ENCODE results near the gene KRT13.

Gene KRT13

GRCh38 chr17:41527063-41528023 is 21.9 kb upstream of the KRT13 start:
- FAIRE-seq: no peak
- TF ChIP-seq POLR2A (IDR thresholded peaks at IDR 0.05; ENCODE audit: low read depth, low read length) (no peak), TAF1 (IDR thresholded peaks at IDR 0.05; ENCODE audit: borderline replicate concordance, low read depth, low read length) (no peak), POLR2AphosphoS5 (IDR thresholded peaks at IDR 0.05; ENCODE audit: low read depth, low read length) (no peak)
- no peak for DNase-seq (ENCODE audit: insufficient read length)

GRCh38 chr17:41524261-41524660 is 18.8 kb upstream of the KRT13 start:
- no peak for DNase-seq (ENCODE audit: insufficient read length)
- no peak for TF ChIP-seq TAF1 (IDR thresholded peaks at IDR 0.05; ENCODE audit: borderline replicate concordance, low read depth, low read length)
- TF ChIP-seq POLR2A (IDR thresholded peaks at IDR 0.05; ENCODE audit: low read depth, low read length): no peak
- TF ChIP-seq POLR2AphosphoS5 (IDR thresholded peaks at IDR 0.05; ENCODE audit: low read depth, low read length): no peak
- no peak for FAIRE-seq

GRCh38 chr17:41523787-41524186 is 18.4 kb upstream of the KRT13 start:
- no peak for FAIRE-seq
- TF ChIP-seq POLR2A (IDR thresholded peaks at IDR 0.05; ENCODE audit: low read depth, low read length) (no peak), POLR2AphosphoS5 (IDR thresholded peaks at IDR 0.05; ENCODE audit: low read depth, low read length) (no peak), TAF1 (IDR thresholded peaks at IDR 0.05; ENCODE audit: borderline replicate concordance, low read depth, low read length) (no peak)

GRCh38 chr17:41523225-41523593 is 17.8 kb upstream of the KRT13 start:
- TF ChIP-seq POLR2A (IDR thresholded peaks at IDR 0.05; ENCODE audit: low read depth, low read length) (no peak), TAF1 (IDR thresholded peaks at IDR 0.05; ENCODE audit: borderline replicate concordance, low read depth, low read length) (no peak), POLR2AphosphoS5 (IDR thresholded peaks at IDR 0.05; ENCODE audit: low read depth, low read length) (no peak)
- DNase-seq (ENCODE audit: insufficient read length): no peak
- FAIRE-seq: no peak

More at GRCh38 chr17:41523787-41524186, 18.4 kb upstream of the KRT13 start:
- no peak for DNase-seq (ENCODE audit: insufficient read length)

GRCh38 chr17:41522301-41523224 is 17.2 kb upstream of the KRT13 start:
- no peak for DNase-seq (ENCODE audit: insufficient read length)
- no peak for FAIRE-seq
- no peak for TF ChIP-seq TAF1 (IDR thresholded peaks at IDR 0.05; ENCODE audit: borderline replicate concordance, low read depth, low read length)
- no peak for TF ChIP-seq POLR2AphosphoS5 (IDR thresholded peaks at IDR 0.05; ENCODE audit: low read depth, low read length)
- no peak for TF ChIP-seq POLR2A (IDR thresholded peaks at IDR 0.05; ENCODE audit: low read depth, low read length)

- no peak for FAIRE-seq
- no peak for TF ChIP-seq POLR2AphosphoS5 (IDR thresholded peaks at IDR 0.05; ENCODE audit: low read depth, low read length)
- no peak for DNase-seq (ENCODE audit: insufficient read length)
Measured at GRCh38 chr17:41521574-41522261, 16.3 kb upstream of the KRT13 start.

- DNase-seq (ENCODE audit: insufficient read length): no peak
- TF ChIP-seq TAF1 (IDR thresholded peaks at IDR 0.05; ENCODE audit: borderline replicate concordance, low read depth, low read length) (no peak), POLR2AphosphoS5 (IDR thresholded peaks at IDR 0.05; ENCODE audit: low read depth, low read length) (no peak), POLR2A (IDR thresholded peaks at IDR 0.05; ENCODE audit: low read depth, low read length) (no peak)
- FAIRE-seq: no peak
Measured at GRCh38 chr17:41520821-41521521, 15.6 kb upstream of the KRT13 start.

- FAIRE-seq: no peak
- DNase-seq (ENCODE audit: insufficient read length): no peak
- no peak for TF ChIP-seq POLR2A (IDR thresholded peaks at IDR 0.05; ENCODE audit: low read depth, low read length)
- no peak for TF ChIP-seq POLR2AphosphoS5 (IDR thresholded peaks at IDR 0.05; ENCODE audit: low read depth, low read length)
- no peak for TF ChIP-seq TAF1 (IDR thresholded peaks at IDR 0.05; ENCODE audit: borderline replicate concordance, low read depth, low read length)
Measured at GRCh38 chr17:41519501-41520224, 14.3 kb upstream of the KRT13 start.

GRCh38 chr17:41518789-41519449 is 13.5 kb upstream of the KRT13 start, which contains the start of gene KRT15:
Gene KRT15 (minus strand): TSS chr17:41518890. CDS start chr17:41518827, 63 bp downstream.
- no peak for TF ChIP-seq POLR2A (IDR thresholded peaks at IDR 0.05; ENCODE audit: low read depth, low read length)
- TF ChIP-seq TAF1 (IDR thresholded peaks at IDR 0.05; ENCODE audit: borderline replicate concordance, low read depth, low read length): no peak
- no peak for TF ChIP-seq POLR2AphosphoS5 (IDR thresholded peaks at IDR 0.05; ENCODE audit: low read depth, low read length)
- DNase-seq (ENCODE audit: insufficient read length) (no peak), FAIRE-seq (no peak)

Data from GM12892 (cell line).